OCI-M1 (cell line): ENCODE measurements around the gene CD70.
A peak's percentile ranks its signal among the peaks of the same experiment; 100 is the strongest.
"Not testable (repeated sequence)": the region's sequence is repeated elsewhere in the genome, so short reads cannot be mapped to it uniquely, and the experiment has no call there.

Source experiments
- DNase-seq: peaks from one replicate; lab custom pipeline; 2025; lab: John Stamatoyannopoulos, UW

CD70 gene

GRCh38 chr19:6570764-6571163 is 20.2 kb downstream of the CD70 start:
- DNase-seq, result no peak

GRCh38 chr19:6568816-6569215 is 22.1 kb downstream of the CD70 start:
- no peak for DNase-seq

DNA sequence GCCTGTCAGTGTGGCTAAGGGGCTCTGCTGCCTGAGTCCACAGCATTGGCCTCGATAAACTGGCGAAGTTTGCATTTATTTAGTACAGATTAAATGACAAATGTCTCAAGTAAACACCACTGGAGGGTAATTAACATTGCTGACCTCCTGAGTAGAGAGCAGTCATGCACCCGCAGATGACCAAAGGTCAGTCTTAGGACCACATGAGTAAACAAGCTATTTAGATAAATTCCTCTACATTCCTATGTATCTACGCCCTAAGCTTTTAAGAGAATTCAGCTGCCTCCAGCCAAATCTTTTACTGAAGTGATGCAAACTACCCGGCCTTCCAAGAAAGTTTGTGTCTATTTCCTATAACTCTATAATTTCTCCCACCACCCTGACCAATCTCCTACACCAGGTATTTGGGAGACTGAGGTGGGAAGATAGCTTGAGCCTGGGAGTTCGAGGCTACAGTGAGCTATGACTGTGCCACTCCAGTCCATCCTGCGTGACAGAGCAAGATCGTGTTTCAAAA is 22.9 kb downstream of the CD70 start:
- no peak for DNase-seq

- not testable (repeated sequence) for DNase-seq
Measured at GRCh38 chr19:6566727-6567126, 24.2 kb downstream of the CD70 start.

GRCh38 chr19:6564393-6564792 is 26.6 kb downstream of the CD70 start:
- peak; percentile 40 for DNase-seq

DNA sequence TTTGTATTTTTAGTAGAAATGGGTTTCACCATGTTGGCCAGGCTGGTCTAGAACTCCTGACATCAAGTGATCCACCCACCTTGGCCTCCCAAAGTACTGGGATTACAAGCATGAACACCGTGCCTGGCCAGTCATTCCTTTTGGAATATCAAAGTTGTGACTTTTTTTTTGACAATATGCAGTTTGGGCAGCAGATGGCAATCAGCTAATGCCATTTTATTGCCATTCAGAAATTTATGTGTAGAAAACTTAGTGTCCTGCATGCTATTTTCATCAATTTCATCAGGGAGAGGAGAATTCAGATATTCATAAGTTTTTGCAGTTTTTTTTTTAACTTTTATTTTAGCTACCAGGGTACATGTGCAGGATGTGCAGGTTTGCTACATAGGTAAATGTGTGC is 28.5 kb downstream of the CD70 start:
- not testable (repeated sequence) for DNase-seq

- no peak for DNase-seq
Measured at GRCh38 chr19:6556480-6557195, 34.3 kb downstream of the CD70 start.

DNA sequence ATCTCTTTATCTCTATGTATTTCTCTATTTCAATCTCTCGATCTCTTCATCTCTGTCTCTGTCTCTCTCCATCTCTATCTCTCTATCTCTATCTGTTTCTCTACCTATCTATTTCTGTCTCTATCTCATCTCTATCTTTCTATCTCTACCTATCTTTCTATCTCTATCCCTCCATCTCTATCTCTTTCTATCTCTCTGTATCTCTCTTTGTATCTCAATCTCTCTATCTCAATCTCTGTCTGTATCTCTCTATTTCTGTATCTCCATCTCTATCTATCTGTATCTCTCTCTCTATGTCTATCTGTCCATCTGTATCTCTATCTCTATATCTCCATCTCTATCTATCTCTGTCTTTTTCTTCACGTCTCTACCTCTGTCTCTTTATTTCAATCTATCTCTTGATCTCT is 34.9 kb downstream of the CD70 start:
- DNase-seq, result no peak

GRCh38 chr19:6551607-6552450 is 39.1 kb downstream of the CD70 start:
- no peak for DNase-seq

- DNase-seq, result no peak
Measured at GRCh38 chr19:6551091-6551490, 39.9 kb downstream of the CD70 start.

GRCh38 chr19:6550679-6551078 is 40.3 kb downstream of the CD70 start:
- not testable (repeated sequence) for DNase-seq

GRCh38 chr19:6543866-6544347 is 47.0 kb downstream of the CD70 start:
- DNase-seq, result no peak

DNA sequence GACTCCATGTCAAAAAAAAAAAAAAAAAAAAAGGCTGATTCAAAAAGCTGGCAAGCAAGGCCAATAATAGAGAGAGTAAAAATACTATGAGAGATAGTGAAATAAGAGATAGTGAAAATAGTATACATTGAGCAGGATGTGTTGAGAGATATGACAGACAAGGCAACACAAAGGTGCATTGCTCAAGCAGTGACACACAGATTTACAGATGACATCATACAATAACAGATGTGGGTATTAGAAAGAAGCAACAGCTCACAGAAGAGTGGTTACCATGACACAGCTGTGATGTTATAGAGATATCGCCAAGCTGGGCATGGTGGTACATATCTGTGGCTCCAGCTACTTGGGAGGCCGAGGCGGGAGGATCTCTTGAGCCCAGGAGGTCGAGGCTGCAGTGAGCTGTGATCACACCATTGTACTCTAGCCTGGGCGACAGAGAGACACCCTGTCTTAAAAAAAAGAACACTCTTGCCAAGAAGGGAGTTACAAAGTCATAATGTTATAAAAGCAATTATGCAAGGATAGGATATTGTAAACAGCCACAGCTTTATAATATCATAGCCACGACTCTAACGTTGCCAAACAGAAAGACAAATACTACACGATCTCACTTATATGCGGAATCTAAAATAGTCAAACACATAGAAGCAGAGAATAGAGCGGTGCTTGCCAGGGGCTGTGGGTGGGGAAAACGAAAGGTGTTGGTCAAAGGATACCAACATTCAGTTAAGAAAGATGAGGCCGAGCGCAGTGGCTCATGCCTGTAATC is 49.8 kb downstream of the CD70 start:
- no peak for DNase-seq

DNA sequence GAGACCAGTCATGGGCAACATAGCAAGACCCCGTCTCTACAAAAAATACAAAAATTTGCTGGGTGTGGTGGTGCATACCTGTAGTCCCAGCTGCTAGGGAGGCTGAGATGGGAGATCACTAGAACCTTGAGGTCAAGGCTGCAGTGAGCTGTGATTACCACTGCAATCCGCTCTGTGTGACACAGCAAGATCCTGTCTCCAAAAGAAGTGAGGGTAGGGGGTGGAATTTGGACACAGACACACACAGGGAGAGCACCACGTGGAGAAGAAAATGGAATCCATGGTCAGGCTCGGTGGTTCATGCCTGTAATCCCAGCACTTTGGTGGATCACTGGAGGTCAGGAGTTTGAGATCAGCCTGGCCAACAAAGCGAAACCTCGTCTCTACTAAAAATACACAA is 51.4 kb downstream of the CD70 start:
- no peak for DNase-seq
